ENCODE results near the gene TOM1L2. TPM values are rescaled to one million over a fixed set of nuclear protein-coding genes. Genes with fewer than 3 reads are reported as not detected.

The TOM1L2 gene
- total and polyA plus RNA-seq, 2 donors, result 33.0 to 58.7 TPM

GRCh38 chr17:17893801-17894644, 78.2 kb downstream of the TOM1L2 start:
- Histone ChIP-seq H3K4me3 (ENCODE audit: low read depth, low read length) (no peak overlapping the region), H3K27ac (ENCODE audit: low read depth) (no peak overlapping the region), H3K4me1 (ENCODE audit: insufficient read depth) (no peaks in the 10 kb centered on the region), H3K36me3 (ENCODE audit: insufficient read depth) (peaks cover 3% of the 10 kb centered on the region)
- DNase-seq (ENCODE audit: extremely low spot score), result no peak
- WGBS, result 94% methylated on average over 7 of the region's 7 CpGs

- peaks cover 3% of the 10 kb centered on the region for H3K36me3 ChIP-seq (ENCODE audit: insufficient read depth)
- 79% methylated on average over 2 of the region's 2 CpGs for WGBS
- DNase-seq (ENCODE audit: extremely low spot score), result no peak
Observed at GRCh38 chr17:17892731-17893130, 79.5 kb downstream of the TOM1L2 start.

GRCh38 chr17:17892009-17892408, 80.2 kb downstream of the TOM1L2 start:
- Histone ChIP-seq H3K4me1 (ENCODE audit: insufficient read depth) (no peaks in the 10 kb centered on the region), H3K27ac (ENCODE audit: low read depth) (no peak overlapping the region), H3K4me3 (ENCODE audit: low read depth, low read length) (no peak overlapping the region), H3K36me3 (ENCODE audit: insufficient read depth) (peaks cover 3% of the 10 kb centered on the region)
- 89% methylated on average over 6 of the region's 6 CpGs for WGBS
- no peak for DNase-seq (ENCODE audit: extremely low spot score)

More at GRCh38 chr17:17892731-17893130, 79.5 kb downstream of the TOM1L2 start:
- no peak overlapping the region for H3K4me3 ChIP-seq (ENCODE audit: low read depth, low read length)
- H3K4me1 ChIP-seq (ENCODE audit: insufficient read depth), result no peaks in the 10 kb centered on the region
- H3K27ac ChIP-seq (ENCODE audit: low read depth), result no peak overlapping the region

GRCh38 chr17:17890773-17891759, 81.1 kb downstream of the TOM1L2 start:
- DNase-seq (ENCODE audit: extremely low spot score), result no peak
- Histone ChIP-seq H3K4me1 (ENCODE audit: insufficient read depth) (no peaks in the 10 kb centered on the region), H3K36me3 (ENCODE audit: insufficient read depth) (peaks cover 1% of the 10 kb centered on the region), H3K4me3 (ENCODE audit: low read depth, low read length) (no peak overlapping the region), H3K27ac (ENCODE audit: low read depth) (no peak overlapping the region)
- 97% methylated on average over 5 of the region's 5 CpGs for WGBS

- no peaks in the 10 kb centered on the region for H3K4me1 ChIP-seq (ENCODE audit: insufficient read depth)
- peaks cover 1% of the 10 kb centered on the region for H3K36me3 ChIP-seq (ENCODE audit: insufficient read depth)
- over 99% methylated on average over 2 of the region's 2 CpGs for WGBS
- H3K4me3 ChIP-seq (ENCODE audit: low read depth, low read length), result no peak overlapping the region
- no peak for DNase-seq (ENCODE audit: extremely low spot score)
- H3K27ac ChIP-seq (ENCODE audit: low read depth), result no peak overlapping the region
Observed at GRCh38 chr17:17889922-17890321, 82.3 kb downstream of the TOM1L2 start.

GRCh38 chr17:17888821-17889220, 83.4 kb downstream of the TOM1L2 start:
- no peak for DNase-seq (ENCODE audit: extremely low spot score)
- Histone ChIP-seq H3K27ac (ENCODE audit: low read depth) (no peak overlapping the region), H3K4me1 (ENCODE audit: insufficient read depth) (no peaks in the 10 kb centered on the region), H3K36me3 (ENCODE audit: insufficient read depth) (peaks cover 1% of the 10 kb centered on the region), H3K4me3 (ENCODE audit: low read depth, low read length) (no peak overlapping the region)
- WGBS, result 86% methylated on average over 7 of the region's 7 CpGs

- DNase-seq (ENCODE audit: extremely low spot score), result no peak
- Histone ChIP-seq H3K4me1 (ENCODE audit: insufficient read depth) (no peaks in the 10 kb centered on the region), H3K4me3 (ENCODE audit: low read depth, low read length) (no peak overlapping the region), H3K27ac (ENCODE audit: low read depth) (no peak overlapping the region), H3K36me3 (ENCODE audit: insufficient read depth) (peaks cover 1% of the 10 kb centered on the region)
- 57% methylated on average over 1 of the region's 1 CpG for WGBS
Observed at GRCh38 chr17:17888371-17888770, 83.8 kb downstream of the TOM1L2 start.

GRCh38 chr17:17887752-17888304, 84.4 kb downstream of the TOM1L2 start:
- DNase-seq (ENCODE audit: extremely low spot score), result no peak
- 90% methylated on average over 4 of the region's 4 CpGs for WGBS
- Histone ChIP-seq H3K27ac (ENCODE audit: low read depth) (no peak overlapping the region), H3K36me3 (ENCODE audit: insufficient read depth) (peaks cover 1% of the 10 kb centered on the region), H3K4me1 (ENCODE audit: insufficient read depth) (no peaks in the 10 kb centered on the region), H3K4me3 (ENCODE audit: low read depth, low read length) (no peak overlapping the region)

GRCh38 chr17:17886726-17887125, 85.5 kb downstream of the TOM1L2 start:
- Histone ChIP-seq H3K4me3 (ENCODE audit: low read depth, low read length) (no peak overlapping the region), H3K4me1 (ENCODE audit: insufficient read depth) (no peaks in the 10 kb centered on the region), H3K27ac (ENCODE audit: low read depth) (no peak overlapping the region), H3K36me3 (ENCODE audit: insufficient read depth) (no peaks in the 10 kb centered on the region)
- no peak for DNase-seq (ENCODE audit: extremely low spot score)
- WGBS, result 97% methylated on average over 4 of the region's 4 CpGs

- no peak overlapping the region for H3K27ac ChIP-seq (ENCODE audit: low read depth)
- no peaks in the 10 kb centered on the region for H3K36me3 ChIP-seq (ENCODE audit: insufficient read depth)
- WGBS, result 77% methylated on average over 6 of the region's 6 CpGs
- no peak overlapping the region for H3K4me3 ChIP-seq (ENCODE audit: low read depth, low read length)
- no peak for DNase-seq (ENCODE audit: extremely low spot score)
- H3K4me1 ChIP-seq (ENCODE audit: insufficient read depth), result no peaks in the 10 kb centered on the region
Observed at GRCh38 chr17:17886226-17886625, 86.0 kb downstream of the TOM1L2 start.

GRCh38 chr17:17884391-17885357, 87.5 kb downstream of the TOM1L2 start:
- no peak for DNase-seq (ENCODE audit: extremely low spot score)
- Histone ChIP-seq H3K4me1 (ENCODE audit: insufficient read depth) (no peaks in the 10 kb centered on the region), H3K4me3 (ENCODE audit: low read depth, low read length) (no peak overlapping the region), H3K27ac (ENCODE audit: low read depth) (no peak overlapping the region), H3K36me3 (ENCODE audit: insufficient read depth) (no peaks in the 10 kb centered on the region)
- 95% methylated on average over 16 of the region's 16 CpGs for WGBS

- no peaks in the 10 kb centered on the region for H3K36me3 ChIP-seq (ENCODE audit: insufficient read depth)
- H3K4me1 ChIP-seq (ENCODE audit: insufficient read depth), result no peaks in the 10 kb centered on the region
- WGBS, result 91% methylated on average over 3 of the region's 3 CpGs
- H3K4me3 ChIP-seq (ENCODE audit: low read depth, low read length), result no peak overlapping the region
- DNase-seq (ENCODE audit: extremely low spot score), result no peak
- H3K27ac ChIP-seq (ENCODE audit: low read depth), result no peak overlapping the region
Observed at GRCh38 chr17:17883801-17884200, 88.4 kb downstream of the TOM1L2 start.
